Type B pancreatic cell (in vitro differentiated cells): Measurements from ENCODE around the gene SPESP1. TPM values are rescaled to one million over a fixed set of nuclear protein-coding genes. Genes with fewer than 3 reads are reported as not detected.
"Not testable (repeated sequence)": the region's sequence is repeated elsewhere in the genome, so short reads cannot be mapped to it uniquely, and the experiment has no call there.

Source experiments
- DNase-seq: peaks from one replicate; pipeline ENCODE4 v3.0.0; 2021; ENCODE audit warnings: mixed read lengths; ENCODE audit not compliant: unreplicated experiment; ENCODE audit errors: extremely low spot score
- H3K27ac Mint-ChIP-seq: 2 replicates; pipeline ENCODE4 v1.8.0; 2021; ENCODE audit warnings: mild to moderate bottlenecking, mixed read lengths
- H3K27me3 Mint-ChIP-seq: 2 replicates; pipeline ENCODE4 v1.8.0; 2021; ENCODE audit warnings: mixed read lengths
- H3K36me3 Mint-ChIP-seq: 2 replicates; pipeline ENCODE4 v1.8.0; 2021; ENCODE audit warnings: mixed read lengths
- H3K4me1 Mint-ChIP-seq: one replicate; pipeline ENCODE4 v1.8.0; 2021; ENCODE audit warnings: mixed read lengths; ENCODE audit not compliant: unreplicated experiment
- H3K4me3 Mint-ChIP-seq: 2 replicates; pipeline ENCODE4 v1.8.0; 2021; ENCODE audit warnings: mild to moderate bottlenecking, mixed read lengths
- H3K9me3 Mint-ChIP-seq: 2 replicates; pipeline ENCODE4 v1.8.0; 2021; ENCODE audit warnings: mixed read lengths
- total RNA-seq: library from RNA; stranded (reverse); gene quantifications from 2 replicates; pipeline ENCODE4 v1.2.1, GENCODE V29; 2021; ENCODE audit warnings: low replicate concordance
- TF ChIP-seq, protein P1 (sequence below): fragments of 200-600 bp; sonication (generic); conservative IDR thresholded peaks from 2 replicates; pipeline ENCODE4 v1.5.0; 2021; ENCODE audit warnings: antibody characterized with exemption, mild to moderate bottlenecking

The SPESP1 gene
- total RNA-seq, 1 donor from 2014 or later: not detected

DNA sequence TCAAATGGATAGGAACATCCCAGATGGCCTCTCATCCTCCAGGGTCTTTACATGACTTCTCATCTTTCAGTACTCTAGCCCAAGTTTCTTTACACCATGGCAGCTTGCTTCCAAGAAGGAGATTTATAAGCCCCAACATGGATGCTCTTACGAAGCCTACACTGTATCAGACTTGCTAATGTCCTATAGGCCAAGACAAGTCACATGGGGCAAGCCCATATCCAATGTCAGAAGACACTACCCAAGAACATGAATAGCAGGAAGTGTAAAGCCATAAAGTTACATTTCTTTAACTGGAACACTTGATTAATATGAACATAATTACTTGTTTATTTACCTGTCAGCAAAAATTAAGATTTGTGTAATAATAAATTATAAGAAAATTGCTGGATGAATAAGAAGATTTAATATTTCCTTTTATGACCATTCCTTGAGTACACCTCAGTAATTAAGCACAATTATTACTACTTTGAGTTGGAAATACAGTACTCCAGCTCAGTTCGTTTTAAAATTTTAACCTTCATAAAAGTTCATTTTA is 5.1 kb downstream of the SPESP1 start:
- Mint-ChIP-seq H3K4me3 (no peak overlapping the region), H3K36me3 (no peaks in the 10 kb centered on the region), H3K9me3 (no peaks in the 10 kb centered on the region), H3K27me3 (no peaks in the 10 kb centered on the region), H3K27ac (no peak overlapping the region), H3K4me1 (no peaks in the 10 kb centered on the region)
- TF ChIP-seq, protein P1, sequence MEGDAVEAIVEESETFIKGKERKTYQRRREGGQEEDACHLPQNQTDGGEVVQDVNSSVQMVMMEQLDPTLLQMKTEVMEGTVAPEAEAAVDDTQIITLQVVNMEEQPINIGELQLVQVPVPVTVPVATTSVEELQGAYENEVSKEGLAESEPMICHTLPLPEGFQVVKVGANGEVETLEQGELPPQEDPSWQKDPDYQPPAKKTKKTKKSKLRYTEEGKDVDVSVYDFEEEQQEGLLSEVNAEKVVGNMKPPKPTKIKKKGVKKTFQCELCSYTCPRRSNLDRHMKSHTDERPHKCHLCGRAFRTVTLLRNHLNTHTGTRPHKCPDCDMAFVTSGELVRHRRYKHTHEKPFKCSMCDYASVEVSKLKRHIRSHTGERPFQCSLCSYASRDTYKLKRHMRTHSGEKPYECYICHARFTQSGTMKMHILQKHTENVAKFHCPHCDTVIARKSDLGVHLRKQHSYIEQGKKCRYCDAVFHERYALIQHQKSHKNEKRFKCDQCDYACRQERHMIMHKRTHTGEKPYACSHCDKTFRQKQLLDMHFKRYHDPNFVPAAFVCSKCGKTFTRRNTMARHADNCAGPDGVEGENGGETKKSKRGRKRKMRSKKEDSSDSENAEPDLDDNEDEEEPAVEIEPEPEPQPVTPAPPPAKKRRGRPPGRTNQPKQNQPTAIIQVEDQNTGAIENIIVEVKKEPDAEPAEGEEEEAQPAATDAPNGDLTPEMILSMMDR: no peak
- DNase-seq: no peak

DNA sequence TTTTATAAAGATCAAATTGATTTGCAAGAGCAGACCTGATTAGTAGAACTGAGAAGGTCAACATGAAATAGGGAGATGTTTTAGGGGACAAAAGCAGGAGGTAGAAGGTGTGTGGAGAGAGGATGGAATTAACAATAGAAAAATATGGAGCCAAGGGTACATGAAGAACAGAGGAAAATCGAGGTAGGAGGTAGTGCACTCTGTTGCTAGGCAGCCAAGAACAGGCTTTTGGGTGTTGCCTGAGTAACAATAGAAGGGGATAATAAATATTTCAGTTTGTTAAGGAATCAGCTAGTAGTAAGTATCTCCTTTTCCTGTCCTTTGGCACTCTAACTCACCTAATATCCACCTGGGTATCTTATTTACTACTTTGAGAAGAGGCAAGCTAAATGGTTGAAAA is 9.2 kb downstream of the SPESP1 start:
- no peak for DNase-seq
- Mint-ChIP-seq H3K9me3 (peaks cover 4% of the 10 kb centered on the region), H3K27ac (no peak overlapping the region), H3K27me3 (peaks cover 3% of the 10 kb centered on the region), H3K36me3 (no peaks in the 10 kb centered on the region), H3K4me3 (no peak overlapping the region), H3K4me1 (no peaks in the 10 kb centered on the region)
- TF ChIP-seq, protein P1: no peak

DNA sequence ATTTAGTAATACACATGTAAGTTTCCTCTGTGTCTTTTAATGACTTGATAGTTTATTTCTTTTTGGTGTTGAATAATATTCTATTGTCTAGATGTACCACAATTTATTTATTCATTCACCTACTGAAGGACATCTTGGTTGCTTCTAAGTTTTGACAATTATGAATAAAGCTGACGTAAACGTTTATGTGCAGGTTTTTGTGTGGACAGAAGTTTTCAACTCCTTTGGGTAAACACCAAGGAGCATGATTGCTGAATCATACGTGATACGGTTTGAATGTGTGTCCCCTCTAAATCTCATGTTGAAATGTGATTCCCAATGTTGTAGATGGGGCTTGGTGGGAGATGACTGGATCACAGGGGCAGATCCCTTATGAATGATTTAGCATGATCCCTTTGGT is 21.5 kb downstream of the SPESP1 start:
- Mint-ChIP-seq H3K27ac (no peak overlapping the region), H3K27me3 (peaks cover 4% of the 10 kb centered on the region), H3K9me3 (no peaks in the 10 kb centered on the region), H3K36me3 (no peaks in the 10 kb centered on the region), H3K4me1 (no peaks in the 10 kb centered on the region), H3K4me3 (no peak overlapping the region)
- TF ChIP-seq, protein P1: no peak
- DNase-seq: no peak

DNA sequence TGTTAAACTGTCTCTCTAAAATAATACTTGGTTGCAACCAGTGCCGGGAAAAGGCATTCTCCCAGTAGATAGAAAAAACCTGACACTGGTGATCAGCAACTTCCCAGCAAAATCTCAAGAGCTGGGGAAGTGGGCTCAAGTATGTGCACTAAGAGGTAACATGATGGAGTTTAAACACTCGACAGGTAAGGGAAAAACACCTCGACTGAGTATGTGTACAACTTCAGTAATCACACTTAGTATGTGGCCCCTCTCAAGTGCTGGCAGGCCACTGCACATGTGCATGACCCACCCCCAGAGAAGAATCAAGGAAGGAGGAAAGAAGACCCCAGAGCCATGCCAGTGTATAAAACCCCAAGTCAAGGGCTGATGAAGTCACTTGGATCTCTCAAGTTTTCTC is 27.4 kb downstream of the SPESP1 start:
- Mint-ChIP-seq H3K27me3 (peaks cover 24% of the 10 kb centered on the region), H3K9me3 (peaks cover 4% of the 10 kb centered on the region), H3K36me3 (no peaks in the 10 kb centered on the region), H3K4me3 (no peak overlapping the region), H3K27ac (no peak overlapping the region), H3K4me1 (no peaks in the 10 kb centered on the region)
- TF ChIP-seq, protein P1: no peak
- DNase-seq: no peak

DNA sequence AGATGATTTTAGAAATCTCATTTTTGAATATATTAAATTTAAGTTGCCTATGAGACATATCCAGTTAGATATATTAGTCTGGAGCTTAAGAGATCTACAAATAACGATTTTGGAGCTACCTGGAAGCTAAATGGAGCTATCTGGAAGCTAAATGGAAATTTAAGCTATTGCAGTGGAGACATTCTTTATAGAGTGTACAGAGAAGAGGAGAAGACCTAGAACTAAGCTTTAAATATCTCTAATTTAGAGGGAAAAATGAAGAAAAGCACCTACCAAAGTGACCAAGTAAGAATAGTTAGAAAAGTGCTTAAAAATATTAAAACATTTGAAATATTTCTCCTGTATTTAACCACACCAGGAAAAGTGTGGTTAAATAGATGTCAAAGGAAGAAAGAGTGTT is 28.3 kb downstream of the SPESP1 start:
- peaks cover 28% of the 10 kb centered on the region for H3K27me3 Mint-ChIP-seq
- TF ChIP-seq, protein P1: no peak
- H3K9me3 Mint-ChIP-seq: peaks cover 4% of the 10 kb centered on the region
- no peak for DNase-seq
- H3K36me3 Mint-ChIP-seq: no peaks in the 10 kb centered on the region
- no peak overlapping the region for H3K27ac Mint-ChIP-seq
- no peaks in the 10 kb centered on the region for H3K4me1 Mint-ChIP-seq
- H3K4me3 Mint-ChIP-seq: no peak overlapping the region

DNA sequence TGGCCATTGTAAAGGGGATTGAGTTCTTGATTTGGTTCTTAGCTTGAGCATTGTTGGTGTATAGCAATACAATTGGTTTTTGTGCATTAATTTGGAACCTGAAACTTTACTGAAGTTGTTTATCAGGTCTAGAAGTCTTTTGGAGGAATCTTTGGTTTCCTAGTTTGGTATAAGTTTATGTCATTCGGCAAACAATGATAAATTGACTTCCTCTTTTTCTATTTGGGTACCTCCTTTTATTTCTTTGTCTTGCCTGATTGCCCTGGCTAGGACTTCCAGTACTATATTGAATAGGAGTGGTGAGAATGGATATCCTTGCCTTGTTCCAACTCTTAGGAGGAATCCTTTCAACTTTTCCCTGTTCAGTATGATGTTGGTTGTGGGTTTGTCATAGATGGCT is 32.1 kb downstream of the SPESP1 start:
- Mint-ChIP-seq H3K4me1 (no peaks in the 10 kb centered on the region), H3K4me3 (no peak overlapping the region), H3K9me3 (peaks cover 4% of the 10 kb centered on the region), H3K36me3 (no peaks in the 10 kb centered on the region), H3K27me3 (peaks cover 29% of the 10 kb centered on the region), H3K27ac (no peak overlapping the region)
- TF ChIP-seq, protein P1: no peak
- no peak for DNase-seq

DNA sequence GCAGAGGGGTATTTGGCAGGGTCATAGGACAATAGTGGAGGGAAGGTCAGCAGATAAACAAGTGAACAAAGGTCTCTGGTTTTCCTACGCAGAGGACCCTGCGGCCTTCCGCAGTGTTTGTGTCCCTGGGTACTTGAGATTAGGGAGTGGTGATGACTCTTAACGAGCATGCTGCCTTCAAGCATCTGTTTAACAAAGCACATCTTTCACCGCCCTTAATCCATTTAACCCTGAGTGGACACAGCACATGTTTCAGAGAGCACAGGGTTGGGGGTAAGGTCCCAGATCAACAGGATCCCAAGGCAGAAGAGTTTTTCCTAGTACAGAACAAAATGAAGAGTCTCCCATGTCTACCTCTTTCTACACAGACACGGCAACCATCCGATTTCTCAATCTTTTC is 33.4 kb downstream of the SPESP1 start:
- not testable (repeated sequence) for H3K4me3 Mint-ChIP-seq, DNase-seq, H3K27ac Mint-ChIP-seq, H3K9me3 Mint-ChIP-seq, H3K36me3 Mint-ChIP-seq, H3K4me1 Mint-ChIP-seq
- H3K27me3 Mint-ChIP-seq: peaks cover 27% of the 10 kb centered on the region
